Measurements from ENCODE around the gene MACROD2.

GRCh38 chr20:15756002-15756753 is 1760.9 kb downstream of the MACROD2 start:
- TF ChIP-seq POLR2AphosphoS5 (IDR thresholded peaks at IDR 0.05; ENCODE audit: low read depth, low read length) (no peak), EZH2 (IDR thresholded peaks at IDR 0.05) (no peak), RAD21 (IDR thresholded peaks at IDR 0.05; ENCODE audit: low read depth) (no peak), MAX (IDR thresholded peaks at IDR 0.05) (no peak)
- TF ChIP-seq, protein P1, sequence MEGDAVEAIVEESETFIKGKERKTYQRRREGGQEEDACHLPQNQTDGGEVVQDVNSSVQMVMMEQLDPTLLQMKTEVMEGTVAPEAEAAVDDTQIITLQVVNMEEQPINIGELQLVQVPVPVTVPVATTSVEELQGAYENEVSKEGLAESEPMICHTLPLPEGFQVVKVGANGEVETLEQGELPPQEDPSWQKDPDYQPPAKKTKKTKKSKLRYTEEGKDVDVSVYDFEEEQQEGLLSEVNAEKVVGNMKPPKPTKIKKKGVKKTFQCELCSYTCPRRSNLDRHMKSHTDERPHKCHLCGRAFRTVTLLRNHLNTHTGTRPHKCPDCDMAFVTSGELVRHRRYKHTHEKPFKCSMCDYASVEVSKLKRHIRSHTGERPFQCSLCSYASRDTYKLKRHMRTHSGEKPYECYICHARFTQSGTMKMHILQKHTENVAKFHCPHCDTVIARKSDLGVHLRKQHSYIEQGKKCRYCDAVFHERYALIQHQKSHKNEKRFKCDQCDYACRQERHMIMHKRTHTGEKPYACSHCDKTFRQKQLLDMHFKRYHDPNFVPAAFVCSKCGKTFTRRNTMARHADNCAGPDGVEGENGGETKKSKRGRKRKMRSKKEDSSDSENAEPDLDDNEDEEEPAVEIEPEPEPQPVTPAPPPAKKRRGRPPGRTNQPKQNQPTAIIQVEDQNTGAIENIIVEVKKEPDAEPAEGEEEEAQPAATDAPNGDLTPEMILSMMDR (IDR thresholded peaks at IDR 0.05 in 2 of 3, conservative IDR thresholded peaks at IDR 0.05 in 1 of 3; ENCODE audit: borderline replicate concordance in 1 of 3, insufficient read depth in 1 of 3, low read depth in 2 of 3, low read length in 2 of 3): no peak

Measured in HCT116 (cell line).